ENCODE data around the gene ITGA7. TPM values are rescaled to one million over a fixed set of nuclear protein-coding genes. Genes with fewer than 3 reads are reported as not detected.
A peak's percentile ranks its signal among the peaks of the same experiment; 100 is the strongest.

The ITGA7 gene
- total RNA-seq, 4 donors from 2014 or later, result 69.7 to 206 (median 92.0) TPM

GRCh38 chr12:55719371-55719770 is 11.7 kb upstream of the ITGA7 start:
- no peaks in the 10 kb centered on the region for H3K9me3 ChIP-seq
- H3K27me3 ChIP-seq, result no peaks in the 10 kb centered on the region
- H3K36me3 ChIP-seq, result peaks cover 0 to 3% of the 10 kb centered on the region in 2 donors
- TF ChIP-seq POLR2A (IDR thresholded peaks at IDR 0.05), result no peak
- TF ChIP-seq CTCF (IDR thresholded peaks at IDR 0.05 in 4 of 5, conservative IDR thresholded peaks at IDR 0.05 in 1 of 5), result no peak
- intact Hi-C loops (cut with DNase I; ENCODE audit: low total_unique reads), result loop anchor here (5.0 to 10.0 kb wide), 2 partner anchors 503 to 545 kb away; partner anchors contain the start of genes COQ10A, NABP2 and RNF41
- H3K4me1 ChIP-seq, result peaks cover 67 to 78% of the 10 kb centered on the region in 2 donors
- DNase-seq (no peak), ATAC-seq (no peak)
- peak overlapping the region; percentile 95 to 100 (median 99) for H3K27ac ChIP-seq
- H3K4me3 ChIP-seq, result no peak overlapping the region
- in situ Hi-C loops (cut with MboI; ENCODE audit: low sequenced_read_pairs in 4 of 4), result loop anchor here in 2 of 4 donors (5.0 to 25.0 kb wide), 2 partner anchors 42 to 1732 kb away; partner anchors contain the start of gene HOXC10 (in 1 of the 2)

DNA sequence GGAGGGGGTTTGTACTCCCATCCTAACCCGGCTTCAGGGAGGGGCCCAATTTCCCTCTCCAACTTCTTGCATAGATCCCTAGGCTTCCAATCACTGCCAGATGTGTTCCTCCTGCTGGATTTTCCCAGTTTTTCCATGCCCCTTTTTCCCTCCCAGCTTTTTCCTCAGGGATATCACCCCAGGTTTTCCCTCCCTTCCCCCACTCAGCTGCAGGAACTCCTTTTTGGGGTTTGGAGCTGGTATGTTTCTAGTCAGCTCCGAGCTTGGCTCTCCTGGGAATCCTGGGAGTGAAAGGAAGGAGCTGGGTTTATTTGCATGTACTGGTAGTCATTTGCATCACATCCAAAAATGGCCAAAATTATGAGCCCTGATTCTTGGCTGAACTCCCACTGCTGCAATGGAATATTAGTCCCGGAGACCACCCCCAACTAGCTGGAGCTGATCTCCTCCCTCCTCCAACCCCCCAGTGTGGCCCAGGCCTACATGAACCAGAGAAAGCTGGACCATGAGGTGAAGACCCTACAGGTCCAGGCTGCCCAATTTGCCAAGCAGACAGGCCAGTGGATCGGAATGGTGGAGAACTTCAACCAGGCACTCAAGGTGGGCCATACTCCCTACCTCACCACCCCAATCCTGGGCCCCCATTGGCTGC is 11.0 kb upstream of the ITGA7 start:
- Histone ChIP-seq H3K9me3 (no peaks in the 10 kb centered on the region), H3K4me1 (peaks cover 65 to 75% of the 10 kb centered on the region in 2 donors), H3K27me3 (no peaks in the 10 kb centered on the region), H3K4me3 (no peak overlapping the region), H3K36me3 (no peaks in the 10 kb centered on the region), H3K27ac (peak overlapping the region; percentile 95 to 100 (median 99))
- no peak for TF ChIP-seq CTCF (IDR thresholded peaks at IDR 0.05 in 4 of 5, conservative IDR thresholded peaks at IDR 0.05 in 1 of 5)
- TF ChIP-seq POLR2A (IDR thresholded peaks at IDR 0.05), result no peak
- intact Hi-C loops (cut with DNase I; ENCODE audit: low total_unique reads) (loop anchor here (5.0 to 10.0 kb wide), 2 partner anchors 504 to 546 kb away; partner anchors contain the start of genes COQ10A, NABP2 and RNF41), in situ Hi-C loops (cut with MboI; ENCODE audit: low sequenced_read_pairs in 4 of 4) (loop anchor here in 2 of 4 donors (5.0 to 25.0 kb wide), 2 partner anchors 41 to 1731 kb away; partner anchors contain the start of gene HOXC10 (in 1 of the 2))
- DNase-seq, result no peak
- no peak for ATAC-seq

- peaks cover 67 to 75% of the 10 kb centered on the region in 2 donors for H3K4me1 ChIP-seq
- intact Hi-C loops (cut with DNase I; ENCODE audit: low total_unique reads), result loop anchor here (5.0 to 10.0 kb wide), 2 partner anchors 504 to 547 kb away; partner anchors contain the start of genes COQ10A, NABP2 and RNF41
- H3K27me3 ChIP-seq, result no peaks in the 10 kb centered on the region
- H3K4me3 ChIP-seq, result peak overlapping the region in 1 of 4 donors; percentile 8
- no peaks in the 10 kb centered on the region for H3K36me3 ChIP-seq
- no peak for DNase-seq
- peak overlapping the region; percentile 95 to 100 (median 99) for H3K27ac ChIP-seq
- in situ Hi-C loops (cut with MboI; ENCODE audit: low sequenced_read_pairs in 4 of 4), result loop anchor here in 2 of 4 donors (5.0 to 25.0 kb wide), 2 partner anchors 41 to 1731 kb away; partner anchors contain the start of gene HOXC10 (in 1 of the 2)
- no peak for ATAC-seq
- H3K9me3 ChIP-seq, result no peaks in the 10 kb centered on the region
- TF ChIP-seq POLR2A (IDR thresholded peaks at IDR 0.05) (no peak), CTCF (IDR thresholded peaks at IDR 0.05 in 4 of 5, conservative IDR thresholded peaks at IDR 0.05 in 1 of 5) (no peak)
These were observed 10.3 kb upstream of the ITGA7 start for GRCh38 chr12:55718015-55718414.

DNA sequence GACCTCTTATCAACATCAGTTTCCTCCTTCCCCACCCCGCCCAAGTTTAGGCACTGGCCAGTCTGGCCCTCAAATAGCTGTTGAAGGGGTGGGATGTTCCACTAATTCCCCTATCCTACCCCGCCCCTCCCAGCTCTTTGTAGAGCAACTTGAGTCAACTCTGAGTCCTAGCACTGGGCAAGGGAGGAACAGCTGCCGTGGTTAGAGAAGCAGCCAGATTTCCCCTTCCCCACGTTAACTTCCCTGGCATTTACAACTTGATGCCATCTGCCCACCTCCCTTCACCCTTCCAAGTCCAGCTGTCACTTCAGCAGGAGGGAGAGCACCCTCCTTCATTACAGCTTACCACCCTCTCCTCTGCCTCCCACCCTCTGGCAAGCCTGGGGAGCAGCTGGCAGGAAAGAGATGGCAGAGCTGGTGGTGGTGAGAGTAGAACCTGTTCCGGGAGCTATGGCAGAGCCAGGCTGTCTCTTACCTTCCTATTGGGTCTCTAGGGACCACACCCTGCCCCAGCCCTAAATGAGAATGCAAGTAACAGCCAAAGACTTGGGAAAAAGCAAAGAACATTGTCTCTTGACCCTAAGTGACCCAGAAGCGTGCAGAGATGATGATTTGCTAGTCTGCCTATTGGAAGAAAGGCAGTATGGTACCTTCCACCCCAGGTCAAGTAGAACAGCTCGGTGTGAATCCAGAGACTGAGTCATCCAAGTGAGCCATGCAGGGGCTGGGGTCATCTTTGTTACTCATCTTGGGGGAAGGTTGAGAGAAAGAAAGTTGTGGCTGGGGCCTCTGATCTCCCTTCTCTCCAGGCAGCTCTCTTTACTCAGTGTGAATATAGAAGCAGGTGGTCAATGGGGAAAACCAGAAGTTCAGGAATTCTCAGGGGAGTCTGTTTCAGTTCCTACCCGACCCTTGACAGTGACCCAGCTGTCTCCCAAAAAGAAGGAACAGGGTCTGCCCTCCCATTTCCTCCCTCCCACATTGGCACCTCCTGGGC is 9.6 kb upstream of the ITGA7 start:
- in situ Hi-C loops (cut with MboI; ENCODE audit: low sequenced_read_pairs in 4 of 4), result loop anchor here in 2 of 4 donors (5.0 to 25.0 kb wide), 2 partner anchors 40 to 1730 kb away; partner anchors contain the start of gene HOXC10 (in 1 of the 2)
- H3K9me3 ChIP-seq, result no peaks in the 10 kb centered on the region
- no peaks in the 10 kb centered on the region for H3K27me3 ChIP-seq
- ATAC-seq (no peak), DNase-seq (peak in 1 of 2 donors; percentile 49)
- TF ChIP-seq POLR2A (IDR thresholded peaks at IDR 0.05) (no peak), CTCF (IDR thresholded peaks at IDR 0.05 in 4 of 5, conservative IDR thresholded peaks at IDR 0.05 in 1 of 5) (no peak)
- no peaks in the 10 kb centered on the region for H3K36me3 ChIP-seq
- peak overlapping the region; percentile 95 to 100 (median 99) for H3K27ac ChIP-seq
- intact Hi-C loops (cut with DNase I; ENCODE audit: low total_unique reads), result loop anchor here (5.0 to 10.0 kb wide), 2 partner anchors 505 to 547 kb away; partner anchors contain the start of genes COQ10A, NABP2 and RNF41
- H3K4me1 ChIP-seq, result peaks cover 74 to 83% of the 10 kb centered on the region in 2 donors
- H3K4me3 ChIP-seq, result peak overlapping the region; percentile 69 to 95 (median 81)
